Measurements from ENCODE around the gene PLXNB3. TPM values are rescaled to one million over a fixed set of nuclear protein-coding genes. Genes with fewer than 3 reads are reported as not detected.

Gene PLXNB3
- total and polyA plus RNA-seq, 7 experiments from 2014 or later = 0.45 to 1.6 (median 0.68) TPM; not detected in 4

DNA sequence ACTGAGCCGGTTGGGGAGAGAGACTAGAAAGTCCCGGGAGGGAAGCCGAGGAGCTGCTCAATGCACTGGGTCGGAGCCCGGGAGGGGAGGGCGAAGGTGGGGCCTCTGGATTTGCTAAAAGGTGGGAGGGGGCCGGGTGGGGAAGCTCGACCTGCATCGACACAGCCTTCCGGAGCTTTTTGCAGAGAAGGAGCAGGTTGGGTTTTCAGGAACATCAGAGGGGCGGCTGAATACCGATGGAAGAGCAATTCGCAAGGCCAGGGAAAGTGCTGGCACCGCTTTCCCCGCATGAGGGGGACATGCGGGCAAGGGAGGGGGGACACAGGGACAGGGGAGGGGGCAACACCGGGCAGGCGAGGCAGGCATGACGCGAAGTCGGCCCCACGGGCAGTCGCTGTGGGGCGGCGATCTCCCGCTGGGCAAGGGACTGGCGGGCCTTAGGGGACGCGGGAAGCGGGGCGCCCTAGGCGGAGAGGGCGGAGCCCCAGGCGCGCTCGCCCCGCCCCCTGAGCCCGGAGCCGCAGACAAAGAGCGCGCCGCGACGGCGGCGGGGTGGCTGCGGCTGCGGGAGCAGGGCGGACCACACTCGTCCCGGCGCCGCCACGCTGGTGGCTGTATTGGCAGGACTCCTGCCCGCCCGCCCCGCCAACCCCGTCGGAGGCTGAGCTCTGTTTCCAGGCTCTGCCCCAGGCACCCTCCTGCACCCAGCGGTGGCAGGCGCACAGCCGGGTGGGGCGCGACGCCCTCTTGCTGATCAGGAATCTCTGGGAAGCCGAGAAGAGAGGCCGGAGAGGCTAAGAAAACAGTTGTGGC is 54.7 kb downstream of the PLXNB3 start:
- Histone ChIP-seq H3K27ac (ENCODE audit: low read depth, low read length) (peak overlapping the region; percentile 51), H3K4me3 (ENCODE audit: low read length) (peak overlapping the region; percentile 33), H3K9me3 (ENCODE audit: control insufficient read depth in 2 of 3, low read length in 3 of 3) (no peaks in the 10 kb centered on the region), H3K4me1 (ENCODE audit: control insufficient read depth in 2 of 2, insufficient read depth in 2 of 2, low read length in 2 of 2) (peaks cover 39 to 44% of the 10 kb centered on the region in 2 donors), H3K27me3 (ENCODE audit: control insufficient read depth in 2 of 2, insufficient read depth in 2 of 2, low read length in 2 of 2) (no peaks in the 10 kb centered on the region), H3K36me3 (ENCODE audit: control insufficient read depth in 2 of 3, insufficient read depth in 3 of 3, low read length in 3 of 3) (no peaks in the 10 kb centered on the region)
- ATAC-seq (peak; percentile 76), DNase-seq (peak; percentile 25 to 71 (median 49))
- peaks cover 0 to 20% (median 0%) of the 10 kb centered on the region in 5 donors for H3K27me3 Mint-ChIP-seq
- H3K9me3 Mint-ChIP-seq = no peaks in the 10 kb centered on the region
- H3K36me3 Mint-ChIP-seq = peaks cover 0 to 6% (median 0%) of the 10 kb centered on the region in 5 donors
- intact Hi-C loops (cut with micrococcal nuclease) = loop anchor here (1.0 to 5.0 kb wide), 3 partner anchors 11 to 84 kb away; partner anchors contain the start of gene AVPR2 (in 1 of the 2)
- peak overlapping the region in 9 of 10 donors; percentile 48 to 69 (median 57) for H3K4me3 Mint-ChIP-seq
- H3K27ac Mint-ChIP-seq = peak overlapping the region in 2 of 9 donors; percentile 55 to 87
- peaks cover 18 to 61% (median 40%) of the 10 kb centered on the region in 7 donors for H3K4me1 Mint-ChIP-seq
- ChIA-PET CTCF (no interaction called here), POLR2A (interaction anchor here (0.7 to 1.8 kb wide), 5 partner anchors 19 to 152 kb away, joined by 3 to 10 read pairs (median 4); partner anchors contain the start of genes IDH3G and SSR4)

DNA sequence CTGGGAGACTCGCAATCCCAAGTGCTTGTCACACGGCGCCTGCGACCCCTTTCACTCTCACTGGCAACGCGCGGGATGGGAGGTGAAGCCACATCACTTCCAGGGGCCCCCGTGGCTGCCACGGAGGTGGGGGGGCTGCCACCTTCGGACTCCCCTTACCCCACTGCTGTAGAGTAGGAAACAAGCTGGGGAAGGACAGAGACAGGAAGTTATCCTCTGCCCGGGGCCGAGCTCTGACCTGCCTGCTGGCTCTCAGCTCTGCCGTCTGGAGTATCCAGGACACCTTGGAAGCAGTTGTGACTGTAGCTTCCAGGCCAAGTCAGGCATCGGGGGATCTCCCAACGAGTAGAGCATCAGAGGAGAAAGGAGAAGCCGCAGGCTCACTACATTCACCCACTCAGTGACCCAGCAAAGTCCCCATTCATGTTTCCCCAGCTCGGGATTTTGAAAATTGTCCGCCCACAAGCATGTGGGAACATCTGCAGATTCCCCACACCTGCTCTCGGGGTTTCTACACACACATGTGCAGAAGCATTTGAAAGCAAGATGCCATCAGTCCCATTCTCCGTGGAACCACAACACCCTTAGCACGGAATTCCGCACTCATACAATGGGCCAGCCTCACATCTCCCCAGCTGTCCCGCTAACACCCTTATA is 55.5 kb downstream of the PLXNB3 start:
- Histone ChIP-seq H3K4me3 (ENCODE audit: low read length) (peak overlapping the region; percentile 33), H3K9me3 (ENCODE audit: control insufficient read depth in 2 of 3, low read length in 3 of 3) (no peaks in the 10 kb centered on the region), H3K27ac (ENCODE audit: low read depth, low read length) (peak overlapping the region; percentile 51), H3K36me3 (ENCODE audit: control insufficient read depth in 2 of 3, insufficient read depth in 3 of 3, low read length in 3 of 3) (no peaks in the 10 kb centered on the region), H3K4me1 (ENCODE audit: control insufficient read depth in 2 of 2, insufficient read depth in 2 of 2, low read length in 2 of 2) (peaks cover 39 to 44% of the 10 kb centered on the region in 2 donors), H3K27me3 (ENCODE audit: control insufficient read depth in 2 of 2, insufficient read depth in 2 of 2, low read length in 2 of 2) (no peaks in the 10 kb centered on the region)
- intact Hi-C loops (cut with micrococcal nuclease) = loop anchor here (1.0 to 5.0 kb wide), 3 partner anchors 10 to 83 kb away; partner anchors contain the start of gene AVPR2 (in 1 of the 2)
- Mint-ChIP-seq H3K4me3 (peak overlapping the region in 8 of 10 donors; percentile 12 to 69 (median 54)), H3K36me3 (peaks cover 0 to 6% (median 0%) of the 10 kb centered on the region in 5 donors), H3K27me3 (peaks cover 0 to 20% (median 0%) of the 10 kb centered on the region in 5 donors), H3K4me1 (peaks cover 18 to 67% (median 43%) of the 10 kb centered on the region in 7 donors), H3K27ac (peak overlapping the region in 1 of 9 donors; percentile 36), H3K9me3 (no peaks in the 10 kb centered on the region)
- DNase-seq = no peak
- CTCF ChIA-PET = no interaction called here
- POLR2A ChIA-PET = interaction anchor here (1.3 to 1.8 kb wide), 4 partner anchors 25 to 151 kb away, joined by 3 to 10 read pairs (median 5); partner anchors contain the start of genes IDH3G and SSR4
- ATAC-seq = no peak

DNA sequence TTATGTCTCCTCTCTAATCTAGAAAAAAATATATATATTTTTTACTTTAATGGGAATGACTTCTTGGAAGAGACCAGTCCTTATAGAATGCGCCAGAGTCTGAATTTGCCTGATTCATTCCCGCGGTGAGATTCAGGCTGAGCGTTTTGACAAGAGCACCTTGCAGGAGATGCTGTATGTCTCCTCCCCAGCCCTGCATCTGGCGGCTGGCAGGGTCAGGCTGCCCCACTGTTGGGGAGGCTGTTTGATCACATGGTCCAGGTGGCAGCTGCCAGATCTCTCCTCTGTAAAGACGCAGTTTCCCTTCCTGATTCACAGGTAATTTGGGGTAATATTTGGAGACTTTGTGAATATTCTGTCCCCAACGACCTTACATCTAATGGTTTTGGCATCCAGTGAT is 56.6 kb downstream of the PLXNB3 start:
- Histone ChIP-seq H3K27ac (ENCODE audit: low read depth, low read length) (no peak overlapping the region), H3K4me3 (ENCODE audit: low read length) (no peak overlapping the region)
- H3K27ac Mint-ChIP-seq = no peak overlapping the region

GRCh38 chrX:153821066-153821465 is 57.0 kb downstream of the PLXNB3 start:
- Histone ChIP-seq H3K27ac (ENCODE audit: low read depth, low read length) (no peak overlapping the region), H3K27me3 (ENCODE audit: control insufficient read depth in 2 of 2, insufficient read depth in 2 of 2, low read length in 2 of 2) (no peaks in the 10 kb centered on the region), H3K4me1 (ENCODE audit: control insufficient read depth in 2 of 2, insufficient read depth in 2 of 2, low read length in 2 of 2) (peaks cover 39 to 44% of the 10 kb centered on the region in 2 donors), H3K4me3 (ENCODE audit: low read length) (no peak overlapping the region), H3K36me3 (ENCODE audit: control insufficient read depth in 2 of 3, insufficient read depth in 3 of 3, low read length in 3 of 3) (no peaks in the 10 kb centered on the region), H3K9me3 (ENCODE audit: control insufficient read depth in 2 of 3, low read length in 3 of 3) (no peaks in the 10 kb centered on the region)
- H3K27me3 Mint-ChIP-seq = peaks cover 0 to 16% (median 0%) of the 10 kb centered on the region in 5 donors
- ATAC-seq = no peak
- CTCF ChIA-PET = no interaction called here
- no peaks in the 10 kb centered on the region for H3K9me3 Mint-ChIP-seq
- POLR2A ChIA-PET = no interaction called here
- H3K36me3 Mint-ChIP-seq = peaks cover 0 to 6% (median 0%) of the 10 kb centered on the region in 5 donors
- H3K27ac Mint-ChIP-seq = peak overlapping the region in 2 of 9 donors; percentile 67 to 79
- intact Hi-C loops (cut with micrococcal nuclease) = no loop called here
- H3K4me1 Mint-ChIP-seq = peaks cover 18 to 68% (median 39%) of the 10 kb centered on the region in 7 donors
- H3K4me3 Mint-ChIP-seq = peak overlapping the region in 9 of 10 donors; percentile 9 to 71 (median 38)
- DNase-seq = no peak

More for the DNA sequence above, 56.6 kb downstream of the PLXNB3 start:
- Mint-ChIP-seq H3K36me3 (peaks cover 0 to 6% (median 0%) of the 10 kb centered on the region in 5 donors), H3K4me1 (peaks cover 18 to 67% (median 37%) of the 10 kb centered on the region in 7 donors), H3K27me3 (peaks cover 0 to 14% (median 0%) of the 10 kb centered on the region in 5 donors), H3K9me3 (no peaks in the 10 kb centered on the region), H3K4me3 (peak overlapping the region in 9 of 10 donors; percentile 9 to 71 (median 38))
- DNase-seq (no peak), ATAC-seq (no peak)
- H3K36me3 ChIP-seq (ENCODE audit: control insufficient read depth in 2 of 3, insufficient read depth in 3 of 3, low read length in 3 of 3) = no peaks in the 10 kb centered on the region
- no peaks in the 10 kb centered on the region for H3K27me3 ChIP-seq (ENCODE audit: control insufficient read depth in 2 of 2, insufficient read depth in 2 of 2, low read length in 2 of 2)
- intact Hi-C loops (cut with micrococcal nuclease) = no loop called here
- H3K4me1 ChIP-seq (ENCODE audit: control insufficient read depth in 2 of 2, insufficient read depth in 2 of 2, low read length in 2 of 2) = peaks cover 39 to 44% of the 10 kb centered on the region in 2 donors
- ChIA-PET POLR2A (interaction anchor here (1.7 kb wide), 1 partner anchor 104 kb away, joined by 6 read pairs; no protein-coding TSS in a partner anchor), CTCF (no interaction called here)
- no peaks in the 10 kb centered on the region for H3K9me3 ChIP-seq (ENCODE audit: control insufficient read depth in 2 of 3, low read length in 3 of 3)

GRCh38 chrX:153824348-153824747 is 60.3 kb downstream of the PLXNB3 start:
- H3K4me1 ChIP-seq (ENCODE audit: control insufficient read depth in 2 of 2, insufficient read depth in 2 of 2, low read length in 2 of 2) = peaks cover 26 to 27% of the 10 kb centered on the region in 2 donors
- no peaks in the 10 kb centered on the region for H3K36me3 ChIP-seq (ENCODE audit: control insufficient read depth in 2 of 3, insufficient read depth in 3 of 3, low read length in 3 of 3)
- intact Hi-C loops (cut with micrococcal nuclease) = no loop called here
- H3K9me3 ChIP-seq (ENCODE audit: control insufficient read depth in 2 of 3, low read length in 3 of 3) = no peaks in the 10 kb centered on the region
- Mint-ChIP-seq H3K36me3 (peaks cover 0 to 5% (median 0%) of the 10 kb centered on the region in 5 donors), H3K27ac (no peak overlapping the region), H3K27me3 (peaks cover 0 to 26% (median 0%) of the 10 kb centered on the region in 5 donors), H3K4me1 (peaks cover 17 to 71% (median 38%) of the 10 kb centered on the region in 7 donors), H3K9me3 (peaks cover 0 to 2% (median 0%) of the 10 kb centered on the region in 11 donors), H3K4me3 (no peak overlapping the region)
- ChIA-PET POLR2A (no interaction called here), CTCF (no interaction called here)
- no peak overlapping the region for H3K27ac ChIP-seq (ENCODE audit: low read depth, low read length)
- ATAC-seq (no peak), DNase-seq (no peak)
- H3K27me3 ChIP-seq (ENCODE audit: control insufficient read depth in 2 of 2, insufficient read depth in 2 of 2, low read length in 2 of 2) = no peaks in the 10 kb centered on the region
- no peak overlapping the region for H3K4me3 ChIP-seq (ENCODE audit: low read length)

- H3K36me3 ChIP-seq (ENCODE audit: control insufficient read depth in 2 of 3, insufficient read depth in 3 of 3, low read length in 3 of 3) = no peaks in the 10 kb centered on the region
- intact Hi-C loops (cut with micrococcal nuclease) = no loop called here
- no peak for ATAC-seq
- ChIA-PET POLR2A (interaction anchor here (1.1 kb wide), 1 partner anchor 81 kb away, joined by 3 read pairs; no protein-coding TSS in a partner anchor), CTCF (no interaction called here)
- H3K36me3 Mint-ChIP-seq = peaks cover 0 to 5% (median 0%) of the 10 kb centered on the region in 5 donors
- no peaks in the 10 kb centered on the region for H3K27me3 ChIP-seq (ENCODE audit: control insufficient read depth in 2 of 2, insufficient read depth in 2 of 2, low read length in 2 of 2)
- no peak overlapping the region for H3K27ac Mint-ChIP-seq
- H3K27me3 Mint-ChIP-seq = peaks cover 0 to 26% (median 0%) of the 10 kb centered on the region in 5 donors
- peaks cover 17 to 66% (median 38%) of the 10 kb centered on the region in 7 donors for H3K4me1 Mint-ChIP-seq
- DNase-seq = no peak
- H3K4me3 Mint-ChIP-seq = no peak overlapping the region
- H3K9me3 ChIP-seq (ENCODE audit: control insufficient read depth in 2 of 3, low read length in 3 of 3) = no peaks in the 10 kb centered on the region
- H3K4me3 ChIP-seq (ENCODE audit: low read length) = no peak overlapping the region
- H3K27ac ChIP-seq (ENCODE audit: low read depth, low read length) = no peak overlapping the region
- peaks cover 0 to 2% (median 0%) of the 10 kb centered on the region in 11 donors for H3K9me3 Mint-ChIP-seq
- H3K4me1 ChIP-seq (ENCODE audit: control insufficient read depth in 2 of 2, insufficient read depth in 2 of 2, low read length in 2 of 2) = peaks cover 21 to 23% of the 10 kb centered on the region in 2 donors
These were observed 61.0 kb downstream of the PLXNB3 start for GRCh38 chrX:153825042-153825441.

All from naive thymus-derived CD4-positive, alpha-beta T cell (primary cell).